WI38 (cell line): ENCODE results near the gene PLCD1.

Experiments
- H3K4me3 ChIP-seq: 2 replicates; pipeline ENCODE4 v1.5.1; 2011; ENCODE audit warnings: low read depth, mild to moderate bottlenecking, control low read depth, low read length
- CTCF ChIP-seq: IDR thresholded peaks from 2 replicates; pipeline ENCODE4 v1.5.1; 2012; ENCODE audit warnings: low read depth, mild to moderate bottlenecking, control low read depth, low read length

PLCD1 gene

GRCh38 chr3:37970802-37971201, 58.6 kb downstream of the PLCD1 start:
- H3K4me3 ChIP-seq: no peak overlapping the region
- no peak for TF ChIP-seq CTCF

- H3K4me3 ChIP-seq: no peak overlapping the region
- no peak for TF ChIP-seq CTCF
Measured at GRCh38 chr3:37969596-37970100, 59.8 kb downstream of the PLCD1 start.

- no peak overlapping the region for H3K4me3 ChIP-seq
- no peak for TF ChIP-seq CTCF
Measured at GRCh38 chr3:37968813-37969595, 60.4 kb downstream of the PLCD1 start.

- no peak for TF ChIP-seq CTCF
- H3K4me3 ChIP-seq: no peak overlapping the region
Measured at GRCh38 chr3:37968199-37968598, 61.2 kb downstream of the PLCD1 start.

GRCh38 chr3:37967260-37967881, 62.1 kb downstream of the PLCD1 start:
- H3K4me3 ChIP-seq: no peak overlapping the region
- TF ChIP-seq CTCF: peak; percentile 94

- H3K4me3 ChIP-seq: no peak overlapping the region
- TF ChIP-seq CTCF: no peak
Measured at GRCh38 chr3:37964716-37965115, 64.7 kb downstream of the PLCD1 start.

GRCh38 chr3:37964146-37964545, 65.3 kb downstream of the PLCD1 start:
- TF ChIP-seq CTCF: no peak
- H3K4me3 ChIP-seq: no peak overlapping the region
